Uterus (tissue), 2 donors: ENCODE measurements around the gene DOCK7.

Experiments
- POLR2A ChIP-seq, 2 donors: fragments of 450-650 bp; IDR thresholded peaks; one replicate each; pipeline ENCODE4 v1.6.1; 2016; ENCODE audit warnings: antibody characterized with exemption in 2 of 2, mild to moderate bottlenecking in 1 of 2, moderate library complexity in 1 of 2
- TF ChIP-seq, protein P1 (sequence below), 4 experiments: fragments of 200-600 bp in 2 of 4; fragments of 450-650 bp in 2 of 4; sonication (generic) in 2 of 4; IDR thresholded peaks; one replicate each; pipeline ENCODE4 v1.5.1; 2016 to 2019; ENCODE audit warnings: antibody characterized with exemption in 4 of 4, mild to moderate bottlenecking in 2 of 4, moderate library complexity in 1 of 4

DNA sequence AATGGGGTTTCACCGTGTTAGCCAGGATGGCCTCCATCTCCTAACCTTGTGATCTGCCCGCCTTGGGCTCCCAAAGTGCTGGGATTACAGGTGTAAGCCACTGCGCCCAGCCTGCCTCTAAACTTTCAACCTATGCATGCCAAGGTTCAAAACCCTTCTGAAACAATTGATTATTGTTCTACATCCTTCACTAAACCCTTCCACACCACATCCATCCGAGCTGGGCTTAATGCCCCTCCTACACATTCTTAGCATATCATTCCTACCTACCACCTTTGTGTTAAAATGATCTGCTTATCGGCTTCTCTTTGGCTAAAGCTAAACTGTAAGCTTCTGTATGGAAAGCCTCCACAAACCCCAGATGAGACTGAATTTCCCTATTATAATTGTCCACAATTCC, 40.8 kb upstream of the DOCK7 start:
- TF ChIP-seq, protein P1, sequence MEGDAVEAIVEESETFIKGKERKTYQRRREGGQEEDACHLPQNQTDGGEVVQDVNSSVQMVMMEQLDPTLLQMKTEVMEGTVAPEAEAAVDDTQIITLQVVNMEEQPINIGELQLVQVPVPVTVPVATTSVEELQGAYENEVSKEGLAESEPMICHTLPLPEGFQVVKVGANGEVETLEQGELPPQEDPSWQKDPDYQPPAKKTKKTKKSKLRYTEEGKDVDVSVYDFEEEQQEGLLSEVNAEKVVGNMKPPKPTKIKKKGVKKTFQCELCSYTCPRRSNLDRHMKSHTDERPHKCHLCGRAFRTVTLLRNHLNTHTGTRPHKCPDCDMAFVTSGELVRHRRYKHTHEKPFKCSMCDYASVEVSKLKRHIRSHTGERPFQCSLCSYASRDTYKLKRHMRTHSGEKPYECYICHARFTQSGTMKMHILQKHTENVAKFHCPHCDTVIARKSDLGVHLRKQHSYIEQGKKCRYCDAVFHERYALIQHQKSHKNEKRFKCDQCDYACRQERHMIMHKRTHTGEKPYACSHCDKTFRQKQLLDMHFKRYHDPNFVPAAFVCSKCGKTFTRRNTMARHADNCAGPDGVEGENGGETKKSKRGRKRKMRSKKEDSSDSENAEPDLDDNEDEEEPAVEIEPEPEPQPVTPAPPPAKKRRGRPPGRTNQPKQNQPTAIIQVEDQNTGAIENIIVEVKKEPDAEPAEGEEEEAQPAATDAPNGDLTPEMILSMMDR (IDR thresholded peaks at IDR 0.05), result no peak
- no peak for TF ChIP-seq POLR2A (IDR thresholded peaks at IDR 0.05)
